ENCODE results near the gene MT1B.
A peak's percentile ranks its signal among the peaks of the same experiment; 100 is the strongest.

MT1B gene

GRCh38 chr16:56635441-56635967 lies 16.2 kb upstream of the MT1B start:
- H3K4me1 ChIP-seq (ENCODE audit: insufficient read depth, poor library complexity, severe bottlenecking): no peaks in the 10 kb centered on the region
- H3K9me3 ChIP-seq (ENCODE audit: severe bottlenecking): no peaks in the 10 kb centered on the region
- H3K27me3 ChIP-seq (ENCODE audit: insufficient read depth, poor library complexity, severe bottlenecking): no peaks in the 10 kb centered on the region
- H3K36me3 ChIP-seq (ENCODE audit: low read depth): no peaks in the 10 kb centered on the region
- DNase-seq (ENCODE audit: low spot score) (no peak), ATAC-seq (ENCODE audit: low read depth) (no peak)
- TF ChIP-seq CTCF (IDR thresholded peaks at IDR 0.05; ENCODE audit: poor library complexity, severe bottlenecking): no peak
- H3K4me3 ChIP-seq (ENCODE audit: severe bottlenecking): no peak overlapping the region
- no peak overlapping the region for H3K27ac ChIP-seq (ENCODE audit: poor library complexity, severe bottlenecking)

- Histone ChIP-seq H3K9me3 (ENCODE audit: severe bottlenecking) (no peaks in the 10 kb centered on the region), H3K27me3 (ENCODE audit: insufficient read depth, poor library complexity, severe bottlenecking) (no peaks in the 10 kb centered on the region), H3K27ac (ENCODE audit: poor library complexity, severe bottlenecking) (no peak overlapping the region), H3K4me1 (ENCODE audit: insufficient read depth, poor library complexity, severe bottlenecking) (no peaks in the 10 kb centered on the region), H3K4me3 (ENCODE audit: severe bottlenecking) (no peak overlapping the region), H3K36me3 (ENCODE audit: low read depth) (no peaks in the 10 kb centered on the region)
- no peak for TF ChIP-seq CTCF (IDR thresholded peaks at IDR 0.05; ENCODE audit: poor library complexity, severe bottlenecking)
- DNase-seq (ENCODE audit: low spot score): no peak
- ATAC-seq (ENCODE audit: low read depth): 0 out of 3 replicates have a peak, but pooled peaks have one; percentile 39
Observed at GRCh38 chr16:56636616-56637413, 14.9 kb upstream of the MT1B start.

- Histone ChIP-seq H3K4me1 (ENCODE audit: insufficient read depth, poor library complexity, severe bottlenecking) (no peaks in the 10 kb centered on the region), H3K27me3 (ENCODE audit: insufficient read depth, poor library complexity, severe bottlenecking) (no peaks in the 10 kb centered on the region), H3K36me3 (ENCODE audit: low read depth) (no peaks in the 10 kb centered on the region), H3K27ac (ENCODE audit: poor library complexity, severe bottlenecking) (no peak within 1 kb of the TSS), H3K4me3 (ENCODE audit: severe bottlenecking) (no peak within 1 kb of the TSS), H3K9me3 (ENCODE audit: severe bottlenecking) (no peaks in the 10 kb centered on the region)
- TF ChIP-seq CTCF (IDR thresholded peaks at IDR 0.05; ENCODE audit: poor library complexity, severe bottlenecking): no peak
- ATAC-seq (ENCODE audit: low read depth) (no peak), DNase-seq (ENCODE audit: low spot score) (no peak)
Observed at GRCh38 chr16:56637814-56638750, 13.6 kb upstream of the MT1B start, which contains the start of gene MT1A. MT1A (plus strand) TSS chr16:56638666; CDS start chr16:56638739, 73 bp downstream.

GRCh38 chr16:56639045-56639444 lies 12.6 kb upstream of the MT1B start:
- Histone ChIP-seq H3K4me1 (ENCODE audit: insufficient read depth, poor library complexity, severe bottlenecking) (no peaks in the 10 kb centered on the region), H3K4me3 (ENCODE audit: severe bottlenecking) (no peak overlapping the region), H3K36me3 (ENCODE audit: low read depth) (no peaks in the 10 kb centered on the region), H3K27me3 (ENCODE audit: insufficient read depth, poor library complexity, severe bottlenecking) (no peaks in the 10 kb centered on the region), H3K27ac (ENCODE audit: poor library complexity, severe bottlenecking) (no peak overlapping the region), H3K9me3 (ENCODE audit: severe bottlenecking) (no peaks in the 10 kb centered on the region)
- TF ChIP-seq CTCF (IDR thresholded peaks at IDR 0.05; ENCODE audit: poor library complexity, severe bottlenecking): no peak
- no peak for DNase-seq (ENCODE audit: low spot score)
- no peak for ATAC-seq (ENCODE audit: low read depth)
